GM12878 (cell line): ENCODE measurements around the gene RPL38. TPM values are rescaled to one million over a fixed set of nuclear protein-coding genes. Genes with fewer than 3 reads are reported as not detected.

Experiments used
- ATAC-seq: fragments of 200-7000 bp; cut with Tn5 transposase; 3 replicates; pipeline ENCODE4 v1.9.1; 2020; ENCODE audit warnings: mild to moderate bottlenecking, moderate library complexity
- BruUV-seq: library from RNA; stranded (reverse); fragments of 400-500 nt; replicated peaks from 2 replicates; lab custom pipeline; 2021; lab: Mats Ljungman, UMichigan
- CTCF ChIA-PET: fragments of 300-600 bp; sonication (Branson Sonifier 250); formaldehyde crosslinking; extraction: SDS; loops from one replicate; lab custom pipeline; 2021; ENCODE audit warnings: inconsistent platforms; lab: Yijun Ruan, JAX
- POLR2A ChIA-PET: fragments of 350-600 bp; formaldehyde crosslinking; extraction: SDS; loops from one replicate; lab custom pipeline; 2021; ENCODE audit warnings: inconsistent platforms; lab: Charles Lee
- RAD21 ChIA-PET: fragments of 300-600 bp; sonication (Branson Sonifier 250); formaldehyde crosslinking; loops from one replicate; lab custom pipeline; 2023; ENCODE audit warnings: antibody characterized with exemption; ENCODE audit not compliant: unreplicated experiment; lab: Charles Lee
- SMC1A ChIA-PET: fragments of 300-600 bp; sonication (Branson Sonifier 250); formaldehyde crosslinking; loops from one replicate; lab custom pipeline; 2023; ENCODE audit not compliant: unreplicated experiment, uncharacterized antibody; lab: Charles Lee
- DNase-seq: peaks from one replicate; pipeline ENCODE4 v3.0.0-alpha.2; 2011; ENCODE audit warnings: low read depth, low spot score
- FAIRE-seq: peaks from 3 replicates; lab custom pipeline; 2011; peaks lifted over from hg19 to GRCh38; lab: Jason Lieb, UNC
- H2AFZ ChIP-seq: 2 replicates; pipeline ENCODE4 v1.6.0; 2011; ENCODE audit warnings: low read depth, low read length, control low read depth; ENCODE audit not compliant: control insufficient read depth
- H3K27ac ChIP-seq: 2 replicates; pipeline ENCODE4 v1.5.1; 2011; ENCODE audit warnings: control low read depth; ENCODE audit not compliant: control insufficient read depth, insufficient read depth
- H3K27me3 ChIP-seq, 2 experiments: replicated peaks in 1 of 2; 2 replicates each; pipeline versions ENCODE4 v1.6.0 to v1.6.1; 2011; ENCODE audit warnings: low read length in 1 of 2; ENCODE audit not compliant: control insufficient read depth in 2 of 2, insufficient read depth in 2 of 2
- H3K36me3 ChIP-seq, 2 experiments: 2 replicates each; pipeline ENCODE4 v1.5.1; 2011; ENCODE audit warnings: low read length in 1 of 2; ENCODE audit not compliant: control insufficient read depth in 2 of 2, insufficient read depth in 2 of 2
- H3K4me1 ChIP-seq: 2 replicates; pipeline ENCODE4 v1.6.1; 2011; ENCODE audit warnings: mild to moderate bottlenecking, low read length, moderate library complexity, mixed read lengths; ENCODE audit not compliant: control insufficient read depth, insufficient read depth
- H3K4me2 ChIP-seq: 2 replicates; pipeline ENCODE4 v1.6.0; 2011; ENCODE audit warnings: control low read depth; ENCODE audit not compliant: control insufficient read depth, insufficient read depth
- H3K4me3 ChIP-seq: fragments of 200-600 bp; sonication (generic); 2 replicates; pipeline ENCODE4 v1.5.1; 2016
- H3K79me2 ChIP-seq: 2 replicates; pipeline ENCODE4 v1.6.0; 2011; ENCODE audit warnings: low read length; ENCODE audit not compliant: control insufficient read depth, insufficient read depth
- H3K9ac ChIP-seq: 2 replicates; pipeline ENCODE4 v1.8.0; 2011; ENCODE audit warnings: low read length, control low read depth, mixed read lengths; ENCODE audit not compliant: control insufficient read depth, insufficient read depth
- H3K9me3 ChIP-seq: replicated peaks from 3 replicates; pipeline ENCODE4 v1.5.1; 2011; ENCODE audit warnings: mild to moderate bottlenecking, low read length; ENCODE audit not compliant: control insufficient read depth, insufficient read depth
- H4K20me1 ChIP-seq: 2 replicates; pipeline ENCODE4 v1.6.0; 2011; ENCODE audit not compliant: control insufficient read depth, insufficient read depth
- DPF2 ChIP-seq: fragments of 450-650 bp; IDR thresholded peaks from 2 replicates; pipeline ENCODE4 v1.6.1; 2017; ENCODE audit warnings: mild to moderate bottlenecking
- HDAC2 ChIP-seq: fragments of 200-600 bp; sonication (generic); IDR thresholded peaks from 2 replicates; pipeline ENCODE4 v1.6.1; 2017
- POU2F2 ChIP-seq: IDR thresholded peaks from 3 replicates; pipeline ENCODE4 v1.6.1; 2011; ENCODE audit warnings: low read depth, mild to moderate bottlenecking, low read length, borderline replicate concordance
- RELA ChIP-seq: fragments of 450-650 bp; IDR thresholded peaks from 2 replicates; pipeline ENCODE4 v1.8.0; 2014; ENCODE audit warnings: borderline replicate concordance; ENCODE audit not compliant: partially characterized antibody
- RUNX3 ChIP-seq: IDR thresholded peaks from 2 replicates; pipeline ENCODE4 v1.6.1; 2012; ENCODE audit warnings: low read length, inconsistent platforms
- SIN3A ChIP-seq: IDR thresholded peaks from 2 replicates; pipeline ENCODE4 v1.6.1; 2012; ENCODE audit warnings: low read depth, low read length, improper control_type of control experiment
- SREBF1 ChIP-seq: IDR thresholded peaks from 2 replicates; pipeline ENCODE4 v1.6.1; 2012; ENCODE audit warnings: mild to moderate bottlenecking, low read length
- STAT1 ChIP-seq: fragments of 450-650 bp; conservative IDR thresholded peaks from 2 replicates; pipeline ENCODE4 v1.6.1; 2014; ENCODE audit warnings: antibody characterized with exemption, mild to moderate bottlenecking
- ZNF217 ChIP-seq: fragments of 450-650 bp; IDR thresholded peaks from 2 replicates; pipeline ENCODE4 v1.6.1; 2017; ENCODE audit warnings: antibody characterized with exemption, mild to moderate bottlenecking
- ZNF384 ChIP-seq: IDR thresholded peaks from 2 replicates; pipeline ENCODE4 v1.6.1; 2012; ENCODE audit warnings: low read depth, mild to moderate bottlenecking, low read length, improper control_type of control experiment, borderline replicate concordance
- ZZZ3 ChIP-seq: IDR thresholded peaks from 2 replicates; pipeline ENCODE4 v1.6.1; 2011; ENCODE audit warnings: low read depth; ENCODE audit not compliant: control insufficient read depth, insufficient read length
- WGBS: methylation state at CpG from one replicate; pipeline ENCODE4 v1.1.6; 2016; ENCODE audit warnings: low lambda C conversion rate; ENCODE audit not compliant: insufficient replicate concordance, insufficient coverage; ENCODE audit errors: missing lambda C conversion rate; 5-methylcytosine and 5-hydroxymethylcytosine counted together
- in situ Hi-C: fragments of 300-500 bp; cut with MboI; formaldehyde crosslinking; loops from 9 replicates; pipeline ENCODE4 v1.14.3; 2018; ENCODE audit warnings: mixed read lengths
- intact Hi-C: fragments of 100-400 bp; cut with micrococcal nuclease; formaldehyde crosslinking; loops from one replicate; pipeline ENCODE4 v1.14.2; 2022; ENCODE audit not compliant: unreplicated experiment
- polyA plus RNA-seq, 11 experiments: library from polyadenylated mRNA; depleted of rRNA in 4 of 11; unstranded in 6 of 11; stranded (reverse) in 5 of 11; fragments of >200 nt; fragmentation: Nextera tagmentation in 4 of 11; fragmentation: Illumina TruSeq in 1 of 11; extraction: Ambion mirVana in 4 of 11; extraction: Trizol in 1 of 11; gene quantifications; 1 replicate in 1 of 11; 2 replicates in 10 of 11; pipeline versions ENCODE4 v1.2.1 to v1.2.3, GENCODE V29; 2011 to 2016; ENCODE audit warnings: inconsistent platforms in 2 of 11, missing spikeins in 2 of 11, low read depth in 1 of 11
- total RNA-seq, 4 experiments: library from RNA; depleted of rRNA in 3 of 4; stranded (reverse); fragments of >200 nt in 3 of 4; fragmentation: Illumina TruSeq in 1 of 4; extraction: Trizol in 1 of 4; gene quantifications; 2 replicates each; pipeline versions ENCODE4 v1.2.1 to v1.2.3, GENCODE V29; 2013 to 2021
- TF ChIP-seq, protein P1 (sequence below): IDR thresholded peaks from 2 replicates; pipeline ENCODE4 v1.6.1; 2012; ENCODE audit warnings: low read depth, low read length, improper control_type of control experiment
- TF ChIP-seq, protein P2 (sequence below): IDR thresholded peaks from 2 replicates; pipeline ENCODE4 v1.6.1; 2011; ENCODE audit warnings: borderline replicate concordance, low read depth, mild to moderate bottlenecking, moderate library complexity, mixed read lengths, low read length; ENCODE audit not compliant: insufficient read depth; ENCODE audit errors: extremely low read length
- TF ChIP-seq, protein P3 (sequence below): IDR thresholded peaks from 2 replicates; pipeline ENCODE4 v1.6.1; 2012; ENCODE audit warnings: improper control_type of control experiment, low read depth, low read length; ENCODE audit not compliant: insufficient replicate concordance

The RPL38 gene
- total and polyA plus RNA-seq, 10 of the 15 experiments (the other 5 are each of a cell fraction or from before 2014, with no cell fraction given) = 1,318 to 4,938 (median 2,673) TPM

DNA sequence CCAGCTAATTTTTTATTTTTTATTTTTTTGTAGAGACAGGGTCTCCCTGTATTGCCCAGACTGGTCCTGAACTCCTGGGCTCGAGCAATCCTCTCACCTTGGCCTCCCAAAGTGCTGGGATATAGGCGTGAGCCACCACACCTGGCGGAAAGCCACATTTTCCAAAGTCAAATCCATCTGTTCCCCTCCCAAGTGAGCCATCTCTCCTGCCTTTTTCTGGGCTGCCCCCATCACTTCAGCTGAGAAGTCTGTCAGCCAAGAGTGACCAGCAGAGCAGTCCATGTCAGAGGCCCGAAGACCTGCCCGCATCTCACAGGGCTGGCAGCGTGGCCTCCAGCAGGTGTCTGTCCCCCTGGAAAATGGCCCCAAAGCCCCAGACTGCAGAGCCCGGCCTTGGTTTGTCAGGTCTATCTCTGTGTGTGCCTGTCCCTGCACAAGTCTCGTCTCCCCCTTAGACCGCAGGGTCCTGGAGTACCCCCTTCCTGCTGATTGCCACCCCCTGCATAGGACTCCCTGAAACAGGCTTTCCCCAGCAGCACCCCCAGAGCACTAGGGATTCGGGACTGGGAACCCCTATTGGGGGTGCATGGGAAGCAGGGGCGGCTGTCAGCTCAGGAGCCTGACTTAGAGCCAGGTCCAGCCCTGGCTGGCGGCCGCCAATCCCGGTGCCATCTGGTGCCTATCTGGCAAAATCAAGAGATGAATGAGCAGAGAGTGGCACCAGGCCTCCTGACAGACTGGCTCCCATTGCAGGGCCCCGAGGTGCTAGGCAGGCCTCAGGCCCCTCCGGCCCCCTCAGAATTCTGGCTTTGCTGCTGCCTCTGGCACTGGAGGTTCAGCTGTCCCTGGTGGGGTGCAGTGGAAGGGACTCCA lies 17.7 kb downstream of the RPL38 start:
- H3K4me1 ChIP-seq = no peaks in the 10 kb centered on the region
- CTCF ChIA-PET = interaction anchor here (0.9 kb wide), 1 partner anchor 10 kb away, joined by 3 read pairs; no protein-coding TSS in a partner anchor
- H3K4me2 ChIP-seq = no peak overlapping the region
- no TSS peak for BruUV-seq
- no peaks in the 10 kb centered on the region for H3K9me3 ChIP-seq
- WGBS = 42% methylated on average over 13 of the region's 16 CpGs
- H4K20me1 ChIP-seq = no peaks in the 10 kb centered on the region
- FAIRE-seq = no peak
- H3K36me3 ChIP-seq = no peaks in the 10 kb centered on the region; a peak in 1 of 4 replicates
- in situ Hi-C loops (no loop called here), intact Hi-C loops (no loop called here)
- RAD21 ChIA-PET = no interaction called here
- H3K27ac ChIP-seq = no peak overlapping the region
- no peaks in the 10 kb centered on the region for H3K27me3 ChIP-seq
- no peaks in the 10 kb centered on the region; the same call in none of the 2 replicates for H3K79me2 ChIP-seq
- H3K9ac ChIP-seq = no peak overlapping the region
- no peak for DNase-seq
- H2AFZ ChIP-seq = no peak overlapping the region
- no peak for ATAC-seq
- SMC1A ChIA-PET = no interaction called here
- no peak overlapping the region for H3K4me3 ChIP-seq
- POLR2A ChIA-PET = no interaction called here
- TF ChIP-seq POU2F2 (no peak), RUNX3 (no peak), ZNF217 (no peak), HDAC2 (no peak), DPF2 (no peak), SIN3A (no peak), ZZZ3 (no peak), RELA (no peak), ZNF384 (no peak), SREBF1 (no peak), STAT1 (no peak)
- TF ChIP-seq, protein P1, sequence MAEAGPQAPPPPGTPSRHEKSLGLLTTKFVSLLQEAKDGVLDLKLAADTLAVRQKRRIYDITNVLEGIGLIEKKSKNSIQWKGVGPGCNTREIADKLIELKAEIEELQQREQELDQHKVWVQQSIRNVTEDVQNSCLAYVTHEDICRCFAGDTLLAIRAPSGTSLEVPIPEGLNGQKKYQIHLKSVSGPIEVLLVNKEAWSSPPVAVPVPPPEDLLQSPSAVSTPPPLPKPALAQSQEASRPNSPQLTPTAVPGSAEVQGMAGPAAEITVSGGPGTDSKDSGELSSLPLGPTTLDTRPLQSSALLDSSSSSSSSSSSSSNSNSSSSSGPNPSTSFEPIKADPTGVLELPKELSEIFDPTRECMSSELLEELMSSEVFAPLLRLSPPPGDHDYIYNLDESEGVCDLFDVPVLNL = no peak
- TF ChIP-seq, protein P2, sequence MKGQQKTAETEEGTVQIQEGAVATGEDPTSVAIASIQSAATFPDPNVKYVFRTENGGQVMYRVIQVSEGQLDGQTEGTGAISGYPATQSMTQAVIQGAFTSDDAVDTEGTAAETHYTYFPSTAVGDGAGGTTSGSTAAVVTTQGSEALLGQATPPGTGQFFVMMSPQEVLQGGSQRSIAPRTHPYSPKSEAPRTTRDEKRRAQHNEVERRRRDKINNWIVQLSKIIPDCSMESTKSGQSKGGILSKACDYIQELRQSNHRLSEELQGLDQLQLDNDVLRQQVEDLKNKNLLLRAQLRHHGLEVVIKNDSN = no peak
- TF ChIP-seq, protein P3, sequence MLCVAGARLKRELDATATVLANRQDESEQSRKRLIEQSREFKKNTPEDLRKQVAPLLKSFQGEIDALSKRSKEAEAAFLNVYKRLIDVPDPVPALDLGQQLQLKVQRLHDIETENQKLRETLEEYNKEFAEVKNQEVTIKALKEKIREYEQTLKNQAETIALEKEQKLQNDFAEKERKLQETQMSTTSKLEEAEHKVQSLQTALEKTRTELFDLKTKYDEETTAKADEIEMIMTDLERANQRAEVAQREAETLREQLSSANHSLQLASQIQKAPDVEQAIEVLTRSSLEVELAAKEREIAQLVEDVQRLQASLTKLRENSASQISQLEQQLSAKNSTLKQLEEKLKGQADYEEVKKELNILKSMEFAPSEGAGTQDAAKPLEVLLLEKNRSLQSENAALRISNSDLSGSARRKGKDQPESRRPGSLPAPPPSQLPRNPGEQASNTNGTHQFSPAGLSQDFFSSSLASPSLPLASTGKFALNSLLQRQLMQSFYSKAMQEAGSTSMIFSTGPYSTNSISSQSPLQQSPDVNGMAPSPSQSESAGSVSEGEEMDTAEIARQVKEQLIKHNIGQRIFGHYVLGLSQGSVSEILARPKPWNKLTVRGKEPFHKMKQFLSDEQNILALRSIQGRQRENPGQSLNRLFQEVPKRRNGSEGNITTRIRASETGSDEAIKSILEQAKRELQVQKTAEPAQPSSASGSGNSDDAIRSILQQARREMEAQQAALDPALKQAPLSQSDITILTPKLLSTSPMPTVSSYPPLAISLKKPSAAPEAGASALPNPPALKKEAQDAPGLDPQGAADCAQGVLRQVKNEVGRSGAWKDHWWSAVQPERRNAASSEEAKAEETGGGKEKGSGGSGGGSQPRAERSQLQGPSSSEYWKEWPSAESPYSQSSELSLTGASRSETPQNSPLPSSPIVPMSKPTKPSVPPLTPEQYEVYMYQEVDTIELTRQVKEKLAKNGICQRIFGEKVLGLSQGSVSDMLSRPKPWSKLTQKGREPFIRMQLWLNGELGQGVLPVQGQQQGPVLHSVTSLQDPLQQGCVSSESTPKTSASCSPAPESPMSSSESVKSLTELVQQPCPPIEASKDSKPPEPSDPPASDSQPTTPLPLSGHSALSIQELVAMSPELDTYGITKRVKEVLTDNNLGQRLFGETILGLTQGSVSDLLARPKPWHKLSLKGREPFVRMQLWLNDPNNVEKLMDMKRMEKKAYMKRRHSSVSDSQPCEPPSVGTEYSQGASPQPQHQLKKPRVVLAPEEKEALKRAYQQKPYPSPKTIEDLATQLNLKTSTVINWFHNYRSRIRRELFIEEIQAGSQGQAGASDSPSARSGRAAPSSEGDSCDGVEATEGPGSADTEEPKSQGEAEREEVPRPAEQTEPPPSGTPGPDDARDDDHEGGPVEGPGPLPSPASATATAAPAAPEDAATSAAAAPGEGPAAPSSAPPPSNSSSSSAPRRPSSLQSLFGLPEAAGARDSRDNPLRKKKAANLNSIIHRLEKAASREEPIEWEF = no peak
